SW 1271 (cell line): Measurements from ENCODE around the gene BCL2A1.
A peak's percentile ranks its signal among the peaks of the same experiment; 100 is the strongest.
"Not testable (repeated sequence)": the region's sequence is repeated elsewhere in the genome, so short reads cannot be mapped to it uniquely, and the experiment has no call there.

Experiments
- DNase-seq, 2 experiments: peaks; one replicate each; lab custom pipeline; 2025; lab: John Stamatoyannopoulos, UW

Gene BCL2A1

DNA sequence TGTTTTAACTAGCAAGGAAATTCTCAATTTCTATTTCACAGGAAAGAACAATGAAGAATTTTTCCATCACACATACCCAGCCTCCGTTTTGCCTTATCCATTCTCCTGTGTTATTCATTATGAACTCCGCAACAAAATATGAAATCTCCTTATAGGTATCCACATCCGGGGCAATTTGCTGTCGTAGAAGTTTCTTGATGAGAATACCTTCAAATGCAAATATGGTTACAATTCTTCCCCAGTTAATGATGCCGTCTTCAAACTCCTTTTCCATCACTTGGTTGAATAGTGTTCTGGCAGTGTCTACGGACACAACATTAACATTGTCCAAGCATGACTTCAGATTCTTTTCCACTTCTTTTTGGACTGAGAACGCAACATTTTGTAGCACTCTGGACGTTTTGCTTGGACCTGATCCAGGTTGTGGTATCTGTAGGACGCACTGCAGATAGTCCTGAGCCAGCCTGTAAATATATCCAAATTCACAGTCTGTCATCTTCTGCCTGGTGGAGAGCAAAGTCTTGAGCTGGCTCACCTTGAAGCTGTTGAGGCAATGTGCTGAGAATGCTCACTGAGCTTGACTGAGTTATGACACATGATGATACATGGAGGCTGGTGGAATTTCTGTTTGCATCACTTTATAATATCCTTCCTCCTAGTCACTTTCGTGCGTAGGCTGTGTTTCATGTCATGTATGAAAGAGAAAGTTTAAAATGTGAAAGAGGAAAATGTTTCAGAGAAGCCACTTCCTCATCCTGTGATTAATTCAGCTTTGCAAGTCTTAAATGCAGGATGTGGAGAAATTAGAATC lies at the start of gene BCL2A1:
BCL2A1 (minus strand) TSS at position 573 of the 811 bp plus-strand sequence; CDS start at position 496, 77 bp downstream.
- peak in 1 of 2 experiments; percentile 9 for DNase-seq

DNA sequence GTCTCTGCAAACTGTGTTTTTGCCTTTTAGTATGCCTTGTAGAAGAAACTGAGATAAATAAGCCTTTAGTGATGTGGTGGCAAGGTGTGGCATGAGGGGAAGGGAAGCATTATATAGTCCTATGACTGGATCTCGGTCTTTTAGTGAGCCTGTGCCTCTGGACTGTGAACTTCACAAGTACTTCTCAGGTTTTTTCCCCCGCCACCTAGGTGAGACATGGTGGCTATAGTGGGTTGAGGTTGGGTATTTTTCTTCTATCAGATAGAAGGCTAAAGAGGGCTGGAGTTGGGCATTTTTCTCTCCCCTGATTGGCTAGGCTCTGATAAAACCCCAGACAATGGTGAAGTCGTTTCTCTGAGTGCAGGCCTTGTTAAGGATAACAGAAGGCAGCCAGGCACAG lies 49.7 kb upstream of the BCL2A1 start:
- DNase-seq: no peak

DNA sequence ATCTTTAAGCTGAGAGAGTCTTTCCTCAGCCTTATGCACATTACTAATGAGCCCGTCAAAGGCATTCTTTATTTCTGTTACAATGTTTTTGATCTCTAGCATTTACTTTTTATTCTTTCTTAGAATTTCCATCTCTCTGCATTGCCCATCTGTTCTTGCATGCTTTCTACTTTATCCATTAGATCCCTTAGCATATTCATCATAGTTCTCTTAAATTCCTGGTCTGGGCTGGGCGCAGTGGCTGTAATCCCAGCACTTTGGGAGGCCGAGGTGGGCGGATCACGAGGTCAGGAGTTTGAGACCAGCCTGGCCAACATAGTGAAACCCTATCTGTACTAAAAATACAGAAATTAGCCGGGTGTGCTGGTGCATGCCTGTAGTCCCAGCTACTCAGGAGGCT lies 49.2 kb upstream of the BCL2A1 start:
- not testable (repeated sequence) for DNase-seq

DNA sequence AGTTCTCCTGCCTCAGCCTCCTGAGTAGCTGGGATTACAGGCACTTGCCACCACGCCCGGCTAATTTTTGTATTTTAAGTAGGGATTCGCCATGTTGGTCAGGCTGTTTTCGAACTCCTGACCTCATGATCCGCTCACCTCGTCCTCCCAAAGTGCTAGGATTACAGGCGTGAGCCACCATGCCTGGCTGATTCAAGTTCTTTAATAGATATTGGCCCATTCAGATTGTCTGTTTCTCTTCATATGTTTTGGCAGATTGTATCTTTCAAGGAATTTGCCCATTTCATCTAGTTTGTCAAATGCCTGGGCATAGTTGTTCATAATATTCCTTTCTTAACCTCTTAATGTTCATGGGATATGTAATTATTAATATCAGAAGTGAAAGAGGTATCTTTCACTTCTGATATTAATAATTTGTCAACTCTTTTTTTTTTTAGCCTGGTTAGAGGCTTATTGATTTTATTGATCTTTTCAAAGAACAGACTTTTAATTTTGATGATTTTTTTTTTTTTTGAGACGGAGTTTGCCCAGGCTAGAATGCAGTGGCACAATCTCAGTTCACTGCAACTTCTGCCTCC lies 48.3 kb upstream of the BCL2A1 start:
- DNase-seq: no peak

DNA sequence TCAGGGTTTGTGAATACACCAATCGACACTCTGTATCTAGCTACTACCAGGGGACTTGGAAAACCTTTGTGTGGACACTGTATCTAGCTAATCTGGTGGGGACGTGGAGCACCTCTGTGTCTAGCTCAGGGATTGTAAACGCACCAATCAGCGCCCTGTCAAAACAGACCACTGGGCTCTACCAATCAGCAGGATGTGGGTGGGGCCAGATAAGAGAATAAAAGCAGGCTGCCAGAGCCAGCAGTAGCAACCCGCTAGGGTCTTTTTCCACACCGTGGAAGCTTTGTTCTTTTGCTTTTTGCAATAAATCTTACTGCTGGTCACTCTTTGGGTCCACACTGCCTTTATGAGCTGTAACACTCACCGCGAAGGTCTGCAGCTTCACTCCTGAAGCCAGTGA lies 46.1 kb upstream of the BCL2A1 start:
- not testable (repeated sequence) for DNase-seq

DNA sequence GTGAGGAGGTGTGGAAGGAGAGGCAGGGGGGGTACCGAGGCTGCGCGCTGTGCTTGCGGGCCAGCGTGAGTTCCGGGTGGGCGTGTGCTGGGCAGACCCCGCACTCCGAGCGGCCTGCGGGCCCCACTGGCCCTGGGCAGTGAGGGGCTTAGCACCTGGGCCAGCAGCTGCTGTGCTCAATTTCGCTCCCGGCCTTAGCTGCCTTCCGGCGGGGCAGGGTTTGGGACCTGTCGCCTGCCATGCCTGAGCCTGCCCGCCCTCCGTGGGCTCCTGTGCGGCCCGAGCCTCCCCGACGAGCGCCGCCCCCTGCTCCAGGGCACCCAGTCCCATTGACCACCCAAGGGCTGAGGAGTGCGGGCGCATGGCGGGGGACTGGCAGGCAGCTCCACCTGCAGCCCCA lies 45.5 kb upstream of the BCL2A1 start:
- DNase-seq: not testable (repeated sequence)

DNA sequence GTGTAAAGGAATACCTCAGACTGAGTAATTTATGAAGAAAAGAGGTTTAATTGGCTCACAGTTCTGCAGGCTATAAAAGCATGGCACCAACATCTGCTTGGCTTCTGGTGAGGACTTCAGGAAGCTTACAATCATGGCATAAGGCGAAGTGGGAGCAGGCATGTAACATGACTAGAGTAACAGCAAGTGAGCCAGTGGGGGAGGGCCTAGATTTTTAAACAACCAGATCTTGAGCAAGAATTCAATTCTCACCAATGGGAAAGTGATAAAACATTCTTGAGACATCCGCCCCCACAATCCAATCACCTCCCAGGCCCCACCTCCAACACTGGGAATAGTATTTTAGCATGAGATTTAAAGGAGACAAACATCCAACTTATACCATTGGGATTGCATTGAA lies 44.2 kb upstream of the BCL2A1 start:
- DNase-seq: no peak

DNA sequence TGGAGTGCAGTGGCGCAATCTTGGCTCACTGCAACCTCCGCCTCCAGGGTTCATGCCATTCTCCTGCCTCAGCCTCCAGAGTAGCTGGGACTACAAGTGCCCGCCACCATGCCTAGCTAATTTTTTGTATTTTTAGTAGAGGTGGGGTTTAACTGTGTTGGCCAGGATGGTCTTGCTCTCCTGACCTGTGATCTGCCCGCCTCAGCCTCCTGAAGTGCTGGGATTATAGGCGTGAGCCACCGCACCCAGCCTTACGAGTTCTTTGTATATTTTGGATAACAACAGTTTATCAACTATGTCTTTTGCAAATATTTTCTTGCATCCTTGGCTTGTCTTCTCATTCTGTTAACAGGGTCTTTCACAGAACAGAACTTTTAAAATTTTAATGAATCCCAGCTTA lies 43.2 kb upstream of the BCL2A1 start:
- DNase-seq: not testable (repeated sequence)

DNA sequence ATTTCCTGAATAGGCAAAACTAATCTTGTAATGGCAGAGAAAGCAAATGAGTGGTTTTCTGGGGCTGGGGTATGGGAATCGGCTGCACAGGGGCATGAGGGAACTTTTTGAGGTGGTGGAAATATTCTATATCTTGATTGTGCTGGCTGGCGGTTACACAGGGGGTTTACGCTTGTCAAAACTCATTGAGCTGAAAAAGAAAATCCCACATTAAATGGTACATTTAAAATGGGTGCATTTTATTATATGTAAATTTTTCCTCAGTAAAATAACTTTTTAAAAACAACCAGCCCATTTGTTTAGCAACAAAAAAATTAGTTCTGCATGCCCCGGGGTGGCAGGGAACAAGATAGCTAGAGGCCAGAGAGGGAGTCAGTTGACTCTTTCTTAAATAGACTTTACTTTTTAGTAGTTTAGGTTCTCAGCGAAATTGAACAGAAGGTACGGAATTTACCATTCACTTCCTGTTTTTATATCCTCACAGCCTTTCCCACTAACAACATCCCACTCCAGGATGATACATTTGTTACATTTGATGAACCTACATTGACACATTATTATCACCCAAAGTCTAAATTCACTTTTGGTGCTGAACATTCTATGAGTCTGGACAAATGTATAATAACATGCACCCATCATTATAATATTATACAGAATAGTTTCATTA lies 41.2 kb upstream of the BCL2A1 start:
- no peak for DNase-seq

DNA sequence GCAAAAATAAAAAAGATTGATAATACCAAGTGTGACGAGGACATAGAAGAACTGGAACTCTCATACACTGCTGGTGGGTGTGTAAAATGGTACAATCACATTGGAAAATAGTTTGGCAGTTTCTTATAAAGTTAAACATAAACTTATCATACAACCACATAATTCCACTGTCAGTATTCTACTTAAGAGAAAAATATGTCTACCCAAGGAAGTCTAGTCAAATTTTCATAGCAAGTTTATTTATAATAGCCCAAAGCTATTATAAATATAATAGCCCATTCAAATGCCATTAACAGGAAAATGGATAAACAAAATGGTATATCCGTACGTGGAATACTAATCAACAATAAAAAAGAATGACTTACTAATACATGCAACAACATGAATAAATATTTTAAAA lies 40.6 kb upstream of the BCL2A1 start:
- DNase-seq: no peak

DNA sequence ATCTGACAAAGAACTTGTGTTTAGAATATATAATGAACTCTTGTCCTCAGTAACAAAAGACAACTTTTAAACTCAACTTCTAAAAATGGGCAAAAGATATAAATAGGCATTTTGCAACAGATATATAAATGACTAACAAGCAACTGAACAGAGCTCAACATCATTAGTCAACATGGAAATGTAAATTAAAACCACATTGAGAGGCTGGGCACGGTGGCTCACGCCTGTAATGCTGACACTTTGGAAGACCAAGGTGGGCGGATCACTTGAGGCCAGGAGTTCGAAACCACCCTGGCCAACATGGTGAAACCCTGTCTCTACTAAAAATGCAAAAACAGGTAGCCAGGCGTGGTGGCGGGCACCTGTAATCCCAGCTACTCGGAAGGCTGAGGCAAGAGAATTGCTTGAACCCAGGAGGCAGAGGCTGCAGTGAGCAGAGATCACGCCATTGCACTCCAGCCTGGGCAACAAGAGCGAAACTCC lies 40.1 kb upstream of the BCL2A1 start:
- not testable (repeated sequence) for DNase-seq

DNA sequence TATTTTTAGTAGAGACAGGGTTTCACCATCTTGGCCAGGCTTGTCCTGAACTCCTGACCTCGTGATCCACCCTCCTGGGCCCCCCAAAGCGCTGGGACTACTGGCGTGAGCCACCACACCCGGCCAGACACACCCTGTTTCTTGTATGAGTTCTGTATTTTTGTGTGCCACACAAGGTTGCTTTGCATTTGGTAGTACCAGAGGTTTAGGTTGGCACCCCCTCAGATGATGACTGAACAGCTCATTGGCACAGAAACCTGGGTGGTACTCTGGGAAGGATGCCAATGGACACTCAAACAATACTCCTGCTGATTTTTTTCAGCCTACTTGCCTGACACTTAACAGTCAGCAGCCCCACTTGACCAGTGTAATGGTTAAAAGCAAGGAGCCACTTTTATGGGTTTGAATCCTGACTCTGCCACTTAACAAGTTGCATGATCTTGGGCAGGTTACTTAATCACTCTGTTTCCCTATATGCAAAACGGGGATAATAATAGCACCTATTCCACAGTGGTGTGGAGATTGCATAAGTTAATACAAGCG lies 39.2 kb upstream of the BCL2A1 start:
- no peak for DNase-seq

DNA sequence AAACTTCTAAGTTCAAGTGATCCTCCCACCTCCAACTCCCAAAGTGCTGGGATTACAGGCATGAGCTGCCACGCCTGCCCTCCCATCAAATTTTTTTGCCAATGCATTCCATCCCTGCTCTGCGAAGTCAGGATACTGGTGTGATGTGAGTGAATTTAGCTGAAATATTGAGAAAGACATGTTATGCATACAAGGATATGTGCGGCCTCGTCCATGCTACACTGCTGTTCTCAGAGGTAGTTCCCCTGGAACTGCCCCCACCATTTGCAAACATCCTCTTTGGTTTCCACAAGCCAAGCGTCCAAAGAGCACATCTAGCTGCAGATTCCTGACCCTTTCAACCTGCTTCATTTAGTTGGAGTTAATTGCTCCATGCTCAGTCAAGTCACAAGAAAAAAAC lies 36.5 kb upstream of the BCL2A1 start:
- DNase-seq: no peak

DNA sequence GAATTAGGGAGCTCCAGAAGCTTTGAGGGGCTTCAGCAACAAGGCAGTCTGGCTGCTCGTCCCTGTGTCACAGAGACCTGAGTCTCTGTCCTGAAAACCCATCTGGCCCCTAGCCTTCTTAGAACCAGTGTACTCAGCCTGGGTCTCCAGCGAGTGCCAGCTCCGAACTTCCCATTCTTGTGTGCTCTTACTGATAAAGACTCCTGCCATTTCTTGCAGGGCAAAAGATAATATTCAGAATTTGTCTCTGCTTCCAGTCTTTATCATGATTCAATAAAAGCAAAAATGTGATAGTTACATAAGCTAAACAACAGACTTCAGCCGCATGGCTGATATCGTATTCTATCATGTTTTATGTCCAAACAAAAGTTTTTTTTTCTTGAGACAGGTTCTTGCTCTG lies 36.0 kb upstream of the BCL2A1 start:
- no peak for DNase-seq

DNA sequence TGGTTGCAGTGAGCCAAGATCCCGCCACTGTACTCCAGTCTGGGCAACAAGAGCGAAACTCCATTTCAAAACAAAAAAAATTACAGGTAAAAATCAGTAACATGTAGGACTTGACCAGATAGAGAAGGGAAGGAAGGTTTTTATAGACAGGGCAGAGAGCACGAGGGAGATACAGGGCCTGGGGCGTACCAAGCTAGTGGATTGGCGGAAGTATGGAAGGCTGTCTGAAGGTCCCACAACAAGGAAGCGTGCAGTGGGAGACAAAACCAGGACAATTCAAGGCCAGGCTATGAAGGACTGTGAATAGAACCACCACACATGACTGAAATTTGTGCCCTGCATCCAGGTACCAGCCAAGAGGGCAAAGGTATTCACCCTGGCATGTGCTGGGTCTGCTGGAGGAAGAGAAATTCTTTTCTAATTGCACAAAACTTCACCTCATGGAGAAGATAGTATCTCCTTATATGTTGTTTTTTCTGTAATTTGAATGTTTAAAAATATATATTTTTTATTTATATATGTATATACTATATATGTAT lies 33.0 kb upstream of the BCL2A1 start:
- no peak for DNase-seq

DNA sequence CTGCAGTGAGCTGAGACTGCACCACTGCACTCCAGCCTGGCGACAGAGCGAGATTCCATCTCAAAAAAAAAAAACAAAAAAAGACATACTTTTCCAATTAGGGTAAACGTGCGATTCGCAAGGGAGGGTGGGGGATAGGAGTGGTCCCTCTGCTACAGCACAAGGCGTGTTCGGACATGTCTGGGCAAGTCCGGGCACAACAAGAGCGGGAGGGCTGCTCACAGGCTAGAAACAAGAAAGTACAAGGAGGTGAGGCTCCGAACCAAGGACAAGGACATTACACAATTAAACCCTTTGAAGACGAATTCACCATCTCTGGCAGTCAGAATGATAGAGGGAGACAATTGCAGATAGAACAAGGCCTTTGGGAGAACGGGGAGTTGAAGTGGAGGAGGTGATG lies 32.2 kb upstream of the BCL2A1 start:
- DNase-seq: no peak

DNA sequence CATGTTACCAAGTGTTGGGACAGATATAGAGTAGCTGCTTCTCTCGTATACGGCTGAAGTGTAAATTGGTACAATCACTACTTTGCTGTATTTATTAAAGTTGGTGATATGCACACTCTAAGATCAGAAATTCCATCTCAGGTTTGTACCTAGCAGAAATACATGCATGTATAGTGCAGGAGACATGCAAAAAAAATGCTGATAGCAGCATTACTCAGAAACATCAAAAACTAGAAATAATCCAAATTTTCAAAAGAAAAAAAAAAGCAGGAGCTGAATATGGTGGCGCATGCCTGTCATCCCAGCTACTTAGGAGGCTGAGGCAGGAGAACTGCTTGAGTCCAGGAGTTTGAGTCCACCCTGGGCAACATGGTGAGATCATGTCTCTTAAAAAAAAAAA lies 31.3 kb upstream of the BCL2A1 start:
- DNase-seq: no peak

DNA sequence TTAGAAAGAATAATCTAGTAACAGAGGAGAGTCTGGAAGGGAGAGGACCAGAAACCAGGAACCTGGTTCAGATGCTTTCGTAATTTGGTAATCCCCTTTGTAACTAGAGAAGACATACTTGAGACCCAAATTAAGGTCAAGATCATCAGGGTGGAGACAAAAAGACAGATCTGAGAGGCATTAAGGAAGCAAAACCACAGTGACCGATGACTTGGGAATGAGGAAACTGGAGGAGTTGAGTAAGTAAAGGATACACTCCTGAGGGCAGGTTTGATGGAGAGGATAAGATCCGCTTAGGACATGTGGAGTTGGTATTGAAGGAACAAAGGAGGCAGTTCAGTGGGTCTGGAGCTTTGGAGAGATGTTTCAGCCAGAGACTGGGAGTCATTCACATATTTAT lies 23.6 kb upstream of the BCL2A1 start:
- no peak for DNase-seq

DNA sequence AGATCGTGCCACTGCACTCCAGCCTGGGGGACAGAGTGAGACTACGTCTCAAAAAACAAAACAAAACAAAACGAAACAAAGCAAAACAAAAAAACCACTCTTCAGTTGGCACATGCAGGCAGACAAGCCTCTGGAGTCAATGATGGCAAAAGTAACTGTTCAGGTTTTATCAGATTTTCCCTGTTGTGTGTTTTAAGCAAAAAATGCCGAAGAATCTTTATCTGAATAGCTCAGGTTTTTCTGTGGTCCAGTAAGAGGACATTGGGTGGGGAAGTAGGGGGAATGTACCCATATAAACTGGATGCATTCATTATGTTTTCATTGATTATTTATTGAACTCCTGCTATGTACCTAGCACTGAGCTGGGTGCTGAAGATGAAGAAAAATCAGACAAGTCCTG lies 20.8 kb upstream of the BCL2A1 start:
- no peak for DNase-seq

DNA sequence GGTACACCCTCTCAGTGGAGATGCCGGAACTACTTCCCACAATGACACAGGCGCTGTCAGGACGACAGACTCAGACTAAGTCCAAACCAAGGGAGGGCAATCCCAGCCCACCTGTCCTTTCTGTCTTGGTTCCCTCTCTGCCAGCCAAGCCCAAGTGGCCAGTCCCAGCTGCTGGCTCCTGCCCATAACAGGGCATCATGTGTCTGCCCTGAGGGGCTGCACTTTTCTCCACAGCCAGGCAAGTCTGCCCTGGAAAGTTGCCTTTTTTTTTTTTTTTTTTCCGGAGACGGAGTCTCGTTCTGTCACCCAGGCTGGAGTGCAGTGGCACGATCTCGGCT lies 20.0 kb upstream of the BCL2A1 start:
- DNase-seq: no peak

DNA sequence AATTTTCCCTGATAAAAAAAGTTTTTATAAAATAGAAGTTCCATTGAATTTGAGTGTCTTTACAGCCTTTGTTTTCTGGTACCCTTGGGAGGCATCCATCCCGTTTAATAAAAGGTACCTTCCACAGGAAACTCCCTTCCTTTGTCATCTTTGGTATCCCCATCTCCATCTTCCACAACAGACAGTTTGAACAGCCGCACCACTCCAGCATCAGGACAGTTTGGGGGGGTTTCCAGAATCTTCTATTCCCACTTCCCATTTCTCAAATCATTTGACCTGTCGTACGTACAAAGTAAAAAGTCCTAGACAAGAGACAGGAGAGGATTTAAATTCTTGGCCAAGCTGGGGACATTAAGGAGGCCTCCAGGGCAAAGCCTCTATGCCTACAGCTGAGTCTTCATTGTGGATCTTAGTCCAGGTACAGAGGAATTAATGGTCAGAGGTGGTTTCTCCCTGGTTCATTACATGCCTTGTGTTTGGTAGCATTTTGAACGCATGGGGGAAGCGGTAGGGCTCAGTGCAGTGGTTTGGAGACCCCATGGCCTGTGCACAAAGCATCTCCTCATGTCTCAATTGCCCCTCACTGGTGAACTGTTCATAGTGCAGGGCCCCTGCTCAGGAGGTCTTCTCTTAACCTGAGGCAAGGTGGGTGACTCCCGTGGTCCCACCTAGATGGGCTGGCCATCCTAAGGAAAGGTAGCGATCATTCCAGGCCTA lies 19.4 kb upstream of the BCL2A1 start:
- no peak for DNase-seq

DNA sequence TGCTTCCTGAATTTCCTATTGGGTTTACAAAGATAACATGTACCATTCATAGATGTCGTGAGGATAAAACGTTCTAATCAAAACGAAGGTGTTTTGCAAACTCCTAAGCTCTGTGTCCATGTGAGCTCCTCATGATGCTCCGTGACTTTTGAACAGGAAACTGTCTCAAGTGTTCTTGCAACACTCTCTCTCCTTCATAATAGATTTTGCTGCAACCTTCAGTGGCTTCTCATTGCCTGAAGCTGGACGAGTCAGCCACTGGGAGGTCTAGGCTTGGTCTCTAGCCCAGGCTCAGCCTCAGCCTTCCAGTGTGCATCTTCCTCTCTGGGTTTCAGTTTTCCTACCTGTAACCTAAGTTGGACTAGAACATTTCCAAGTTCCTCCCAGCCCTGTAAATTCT lies 18.7 kb upstream of the BCL2A1 start:
- no peak for DNase-seq
